ENCODE results near the gene ADAMTS7.
A peak's percentile ranks its signal among the peaks of the same experiment; 100 is the strongest.
"Not testable (repeated sequence)": the region's sequence is repeated elsewhere in the genome, so short reads cannot be mapped to it uniquely, and the experiment has no call there.

ADAMTS7 gene

GRCh38 chr15:78811124-78811824 lies at the start of gene ADAMTS7:
Gene ADAMTS7, minus strand, starts transcription at chr15:78811464. Its CDS starts 244 bp downstream, at chr15:78811220.
- no peak for DNase-seq

GRCh38 chr15:78859971-78860719 lies 48.9 kb upstream of the ADAMTS7 start:
- peak; percentile 73 for DNase-seq

DNA sequence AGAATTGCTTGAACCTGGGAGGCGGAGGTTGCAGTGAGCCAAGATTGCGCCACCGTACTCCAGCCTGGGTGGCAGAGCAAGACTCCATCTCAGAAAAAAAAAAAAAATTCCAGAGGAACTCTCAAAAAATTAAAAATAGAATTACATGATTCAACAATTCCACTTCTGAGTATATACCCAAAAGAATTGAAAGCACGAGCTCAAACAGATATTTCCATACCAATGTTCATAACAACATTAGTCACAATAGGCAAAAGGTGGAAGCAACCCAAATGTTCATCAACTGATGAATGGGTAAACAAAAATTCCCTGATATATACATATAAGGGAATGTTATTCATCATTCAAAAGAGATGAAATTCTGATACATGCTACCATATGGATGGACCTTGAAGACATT lies 44.5 kb upstream of the ADAMTS7 start:
- DNase-seq = no peak

DNA sequence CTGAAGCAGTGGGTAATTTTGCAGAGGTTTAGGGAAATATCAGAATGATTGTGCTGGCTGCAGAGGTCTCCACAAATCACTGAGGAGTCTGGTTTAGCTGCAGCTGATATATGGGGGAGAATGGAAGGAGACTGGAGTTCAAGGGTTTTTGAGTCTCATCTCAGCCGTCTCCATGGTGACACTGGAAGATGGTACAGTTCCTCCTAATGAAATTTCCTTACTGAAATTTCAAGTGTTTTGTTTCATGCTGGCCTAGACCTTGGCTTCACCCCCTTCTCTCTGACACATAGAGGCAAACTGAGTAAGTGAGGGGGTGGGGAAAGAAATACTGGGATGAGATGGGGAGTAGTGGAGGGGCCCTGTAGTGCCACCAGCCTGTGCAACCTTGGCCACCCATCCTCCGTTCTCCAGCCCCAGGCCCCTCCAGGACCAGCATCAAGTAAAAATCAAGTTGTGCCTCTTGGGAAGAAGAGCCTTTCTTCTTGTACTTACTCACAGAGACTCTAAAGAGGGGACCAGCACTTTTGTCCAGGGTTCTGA lies 43.6 kb upstream of the ADAMTS7 start:
- no peak for DNase-seq

- DNase-seq = no peak
These were observed 42.2 kb upstream of the ADAMTS7 start for GRCh38 chr15:78853500-78853899.

GRCh38 chr15:78850941-78851755 lies 39.9 kb upstream of the ADAMTS7 start:
- no peak for DNase-seq

GRCh38 chr15:78850352-78850751 lies 39.1 kb upstream of the ADAMTS7 start:
- DNase-seq = no peak

GRCh38 chr15:78847387-78847906 lies 36.2 kb upstream of the ADAMTS7 start:
- not testable (repeated sequence) for DNase-seq

DNA sequence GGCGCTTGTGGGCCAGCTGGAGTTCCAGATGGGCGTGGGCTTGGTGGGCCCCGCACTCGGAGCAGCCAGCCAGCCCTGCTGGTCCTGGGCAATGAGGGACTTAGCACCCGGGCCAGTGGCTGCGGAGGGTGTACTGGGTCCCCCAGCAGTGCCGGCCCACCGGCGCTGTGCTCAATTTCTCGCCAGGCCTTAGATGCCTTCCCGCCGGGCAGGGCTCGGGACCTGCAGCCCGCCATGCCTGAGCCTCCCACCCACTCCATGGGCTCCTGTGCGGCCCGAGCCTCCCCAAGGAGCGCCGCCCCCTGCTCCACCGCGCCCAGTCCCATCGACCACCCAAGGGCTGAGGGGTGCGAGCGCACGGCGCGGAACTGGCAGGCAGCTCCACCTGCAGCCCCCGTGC lies 35.6 kb upstream of the ADAMTS7 start:
- not testable (repeated sequence) for DNase-seq

- no peak for DNase-seq
These were observed 31.3 kb upstream of the ADAMTS7 start for GRCh38 chr15:78842519-78842918.

- no peak for DNase-seq
These were observed 30.6 kb upstream of the ADAMTS7 start for GRCh38 chr15:78841891-78842290.

GRCh38 chr15:78841376-78841706 lies 30.1 kb upstream of the ADAMTS7 start:
- DNase-seq = no peak

- no peak for DNase-seq
These were observed 29.6 kb upstream of the ADAMTS7 start for GRCh38 chr15:78840661-78841375.

DNA sequence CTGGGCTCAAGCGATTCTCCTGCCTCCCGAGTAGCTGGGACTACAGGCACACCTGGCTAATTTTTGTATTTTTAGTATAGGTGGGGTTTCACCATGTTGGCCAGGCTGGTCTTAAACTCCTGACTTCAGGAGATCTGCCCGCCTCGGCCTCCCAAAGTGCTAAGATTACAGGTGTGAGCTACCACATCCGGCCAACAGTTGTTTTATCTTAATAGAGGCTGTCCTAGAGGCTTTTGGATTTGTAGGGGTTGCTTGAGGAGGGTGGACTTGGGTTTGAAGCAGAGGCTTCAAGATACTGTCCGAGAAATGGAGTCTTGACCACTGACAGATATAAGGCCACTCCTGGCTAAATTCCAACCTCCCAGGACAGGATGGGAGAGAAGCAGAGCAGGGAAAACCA lies 27.9 kb upstream of the ADAMTS7 start:
- DNase-seq = not testable (repeated sequence)

DNA sequence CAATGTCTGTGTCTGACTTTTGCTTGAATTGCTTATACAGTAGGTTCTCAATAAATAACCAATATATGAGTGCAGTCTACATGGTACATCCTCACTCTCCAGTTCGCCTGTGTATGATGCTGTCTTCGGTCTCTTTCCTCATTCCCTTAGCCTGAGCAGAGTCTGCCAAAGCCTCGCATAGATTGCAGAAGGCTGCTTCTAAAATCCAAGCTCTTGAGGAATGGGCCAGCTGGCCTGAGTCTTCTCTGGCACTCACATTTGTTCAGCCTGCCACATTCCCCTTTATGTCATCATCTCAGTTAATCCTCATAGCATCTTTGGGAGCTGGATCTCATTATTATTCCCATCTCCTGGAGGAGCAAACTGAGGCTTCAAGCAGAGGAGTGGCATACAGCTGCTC lies 27.2 kb upstream of the ADAMTS7 start:
- no peak for DNase-seq

GRCh38 chr15:78837543-78837942 lies 26.3 kb upstream of the ADAMTS7 start:
- no peak for DNase-seq

DNA sequence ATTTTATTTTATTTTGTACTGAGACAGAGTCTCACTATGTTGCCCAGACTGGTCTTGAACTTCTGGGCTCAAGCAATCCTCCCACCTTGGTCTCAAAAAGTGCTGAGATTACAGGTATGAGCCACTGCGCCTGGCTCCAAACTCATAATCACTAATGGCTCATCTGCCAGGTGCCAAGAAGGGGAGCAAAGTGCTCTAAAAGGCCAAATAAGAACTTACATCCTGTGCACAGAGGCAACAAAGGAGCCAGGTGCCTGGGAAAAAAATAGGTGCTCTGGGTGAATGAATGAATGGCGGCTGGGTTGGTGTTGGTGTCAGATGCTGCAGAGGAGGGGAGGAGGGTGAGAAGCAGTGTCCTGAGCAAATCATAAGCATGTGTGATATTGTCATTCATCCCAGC lies 25.9 kb upstream of the ADAMTS7 start:
- no peak for DNase-seq

DNA sequence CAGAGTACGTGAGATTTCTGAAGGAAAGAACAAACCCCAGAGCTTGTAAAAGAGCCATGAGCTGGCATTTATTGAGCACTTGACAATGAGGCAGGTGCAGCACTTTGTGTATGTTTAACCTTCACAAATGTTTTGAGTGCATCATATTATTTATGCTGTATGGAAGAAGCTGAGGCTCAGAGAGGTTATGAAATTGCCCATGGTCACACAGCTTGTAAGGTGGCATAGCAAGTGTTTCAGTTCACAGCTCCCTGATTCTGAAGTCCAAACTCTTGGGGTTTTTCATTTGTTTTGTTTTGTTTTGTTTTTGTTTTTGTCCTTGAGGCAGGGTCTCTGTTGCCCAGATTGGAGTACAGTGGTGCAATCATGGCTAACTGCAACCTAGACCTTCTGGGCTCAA lies 25.1 kb upstream of the ADAMTS7 start:
- no peak for DNase-seq

- DNase-seq = no peak
These were observed 20.3 kb upstream of the ADAMTS7 start for GRCh38 chr15:78831229-78832207.

DNA sequence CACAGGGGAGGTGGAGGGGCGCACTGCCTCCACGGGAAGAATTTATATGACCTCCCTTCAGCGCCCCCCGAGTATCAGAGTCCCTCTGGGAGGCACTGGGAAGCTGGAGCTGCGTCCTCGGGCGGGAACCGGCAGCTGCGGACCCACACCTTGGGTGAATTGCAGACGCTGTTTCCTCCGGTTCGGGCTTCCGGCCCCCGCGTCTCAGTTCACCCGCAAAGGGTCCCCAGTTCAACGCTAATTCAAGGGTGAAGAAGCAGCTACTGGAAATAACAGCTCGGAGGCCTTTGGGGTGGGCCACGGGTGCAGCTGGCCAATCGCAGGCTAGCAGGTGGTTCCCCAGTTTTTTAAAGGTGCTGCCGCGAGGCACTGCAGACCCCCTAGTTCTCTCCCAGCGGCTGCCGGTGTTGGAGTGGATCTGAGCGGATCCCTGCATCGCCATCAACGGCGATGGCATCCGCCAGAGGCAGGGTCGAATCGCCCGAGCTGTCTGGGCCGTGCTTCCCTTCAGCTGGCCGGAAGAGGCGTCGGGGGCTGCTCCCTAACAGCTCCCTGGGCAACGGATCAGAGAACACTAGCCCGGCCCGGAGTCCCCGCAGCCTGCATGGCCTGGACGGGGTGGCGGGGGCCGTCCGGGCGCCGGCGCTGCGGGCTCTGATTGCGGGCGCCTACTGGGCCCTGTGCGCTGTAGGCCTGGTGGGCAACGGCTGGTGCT lies 19.4 kb upstream of the ADAMTS7 start:
- no peak for DNase-seq

- DNase-seq = no peak
These were observed 17.7 kb upstream of the ADAMTS7 start for GRCh38 chr15:78828920-78829319.

Measured in GDM1 (cell line).